Amniotic stem cell (primary cell): ENCODE data around the gene HRK.
"Not testable (repeated sequence)": the region's sequence is repeated elsewhere in the genome, so short reads cannot be mapped to it uniquely, and the experiment has no call there.

Experiments used
- DNase-seq: peaks from one replicate; lab custom pipeline; 2025; lab: John Stamatoyannopoulos, UW

HRK gene

DNA sequence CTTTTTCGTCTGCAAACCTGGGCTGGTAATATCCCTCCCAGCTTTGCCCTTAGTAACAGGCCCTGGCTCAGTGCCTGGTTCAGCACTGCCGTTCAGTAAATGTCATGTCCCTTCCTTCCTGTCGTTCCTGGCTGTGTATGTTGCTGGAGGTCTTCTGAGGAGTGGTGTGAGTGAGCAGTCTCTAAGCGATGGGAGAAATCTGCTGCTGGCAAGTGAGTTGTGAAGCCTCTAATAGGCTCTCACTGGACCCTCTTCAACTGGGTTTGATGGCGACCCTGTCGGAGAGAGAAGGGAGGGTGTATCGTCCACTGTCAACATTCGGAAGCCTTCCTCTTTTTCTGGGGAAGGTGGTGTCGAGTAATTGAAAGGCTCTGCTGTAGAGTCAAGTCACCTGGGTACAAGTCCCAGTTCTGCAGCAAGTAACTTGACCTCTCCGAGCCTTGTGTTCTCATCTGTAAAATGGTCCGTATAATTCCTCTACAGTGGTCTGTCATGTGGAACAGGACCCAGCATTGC lies 62.8 kb downstream of the HRK start:
- no peak for DNase-seq

DNA sequence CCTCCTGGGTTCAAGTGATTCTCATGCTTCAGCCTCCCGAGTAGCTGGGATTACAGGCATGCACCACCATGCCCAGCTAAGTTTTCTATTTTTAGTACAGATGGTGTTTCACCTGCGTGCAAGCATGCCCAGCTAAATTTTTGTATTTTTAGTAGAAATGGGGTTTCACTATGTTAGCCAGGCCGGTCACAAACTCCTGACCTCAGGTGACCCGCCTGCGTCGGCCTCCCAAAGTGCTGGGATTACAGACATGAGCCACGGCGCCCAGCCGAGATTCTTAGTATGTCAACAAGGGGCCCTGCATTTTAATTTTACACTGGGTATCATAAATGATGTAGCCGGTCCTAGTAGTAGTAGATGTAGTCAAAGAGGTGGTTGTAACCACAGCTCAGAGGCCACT lies 66.5 kb downstream of the HRK start:
- not testable (repeated sequence) for DNase-seq

- no peak for DNase-seq
Measured at GRCh38 chr12:116813271-116814041, 67.8 kb downstream of the HRK start.

- DNase-seq, result no peak
Measured at GRCh38 chr12:116812238-116812637, 69.0 kb downstream of the HRK start.

DNA sequence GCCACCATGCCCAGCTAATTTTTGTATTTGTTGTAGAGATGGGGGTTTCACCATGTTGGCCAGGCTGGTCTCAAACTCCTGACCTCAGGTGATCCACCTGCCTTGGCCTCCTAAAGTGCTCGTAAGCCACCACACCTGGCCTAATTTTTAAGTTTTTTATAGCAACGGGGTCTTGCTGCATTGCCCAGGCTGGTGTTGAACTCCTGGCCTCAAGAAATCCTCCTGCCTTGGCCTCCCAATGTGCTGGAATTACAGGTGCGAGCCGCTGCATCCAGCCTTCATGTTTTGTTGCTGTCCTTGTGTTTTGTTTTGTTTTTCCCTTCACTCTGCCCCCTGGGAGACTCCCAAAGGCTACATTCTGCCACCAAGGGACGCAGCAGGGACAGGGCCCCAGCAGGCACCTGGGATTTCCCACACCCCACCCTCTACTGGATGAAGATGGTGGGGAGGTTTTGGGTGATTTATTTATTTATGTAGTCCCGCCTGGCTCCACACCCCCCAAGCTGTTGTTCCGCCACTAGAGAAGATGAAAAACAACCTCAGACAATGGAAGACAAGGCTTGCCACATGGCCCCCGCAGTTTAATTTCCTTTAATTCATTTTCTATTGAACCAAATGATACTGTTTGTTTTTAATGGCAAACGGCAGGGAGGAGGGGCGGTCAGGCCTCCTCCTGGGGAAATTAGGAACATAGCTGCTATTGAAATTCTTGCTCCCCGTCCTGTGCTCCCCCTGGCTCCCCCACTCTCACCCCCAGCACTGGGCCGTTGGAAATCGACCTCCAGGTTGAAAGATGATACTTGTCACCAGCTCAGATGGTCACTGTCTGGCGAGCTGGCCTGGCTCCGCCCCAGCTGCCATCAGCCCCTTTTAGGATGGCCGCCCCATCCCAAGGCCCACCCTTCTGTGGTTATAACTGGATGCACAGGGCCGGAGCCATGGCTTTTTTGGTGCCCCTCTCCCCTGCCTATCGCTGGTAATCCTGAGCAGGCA lies 72.8 kb downstream of the HRK start:
- DNase-seq, result no peak

DNA sequence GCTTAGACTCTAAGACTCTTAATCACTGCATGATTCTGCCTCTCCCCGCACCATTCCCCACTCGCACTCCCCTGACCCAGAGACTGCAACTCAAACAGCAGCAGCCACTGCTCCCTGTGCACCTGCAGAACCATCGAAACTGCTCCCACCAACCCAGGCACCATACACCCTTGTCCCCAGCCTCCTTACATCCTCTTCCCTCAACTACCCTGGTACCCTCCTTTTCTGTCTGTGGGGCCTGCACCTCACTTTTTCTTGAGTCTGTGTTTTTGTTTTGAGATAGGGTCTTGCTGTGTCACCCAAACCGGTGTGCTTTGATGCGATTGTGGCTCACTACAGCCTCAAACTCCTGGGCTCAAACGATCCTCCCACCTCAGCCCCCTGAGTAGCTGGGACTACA lies 73.7 kb downstream of the HRK start:
- no peak for DNase-seq

- no peak for DNase-seq
Measured at GRCh38 chr12:116806845-116807440, 74.3 kb downstream of the HRK start.
